A673 (cell line): Measurements from ENCODE around the gene FAM174B. TPM values are rescaled to one million over a fixed set of nuclear protein-coding genes. Genes with fewer than 3 reads are reported as not detected.

Experiments used
- BruUV-seq: library from RNA; stranded (reverse); fragments of 400-500 nt; replicated peaks from 2 replicates; lab custom pipeline; 2021; lab: Mats Ljungman, UMichigan
- CTCF ChIA-PET: fragments of 300-600 bp; sonication (Branson Sonifier 250); formaldehyde crosslinking; loops from one replicate; lab custom pipeline; 2022; ENCODE audit warnings: antibody characterized with exemption; lab: Charles Lee
- POLR2A ChIA-PET: fragments of 300-600 bp; sonication (Branson Sonifier 250); formaldehyde crosslinking; loops from one replicate; lab custom pipeline; 2022; ENCODE audit warnings: antibody characterized with exemption; ENCODE audit not compliant: low non-redundant PET; lab: Charles Lee
- DNase-seq: peaks from one replicate; pipeline ENCODE4 v3.0.0-alpha.2; 2015; ENCODE audit warnings: low spot score
- H3K27ac ChIP-seq: fragments of 200-600 bp; sonication (generic); 2 replicates; pipeline ENCODE4 v1.5.1; 2016; ENCODE audit warnings: mixed run types, low read depth, mild to moderate bottlenecking, mixed read lengths, antibody characterized with exemption, low read length; ENCODE audit not compliant: poor library complexity, severe bottlenecking
- H3K27me3 ChIP-seq: fragments of 200-600 bp; sonication (generic); replicated peaks from 2 replicates; pipeline ENCODE4 v1.6.1; 2017; ENCODE audit warnings: mixed run types, low read depth, mild to moderate bottlenecking, mixed read lengths, antibody characterized with exemption, low read length; ENCODE audit not compliant: insufficient read depth, poor library complexity
- H3K36me3 ChIP-seq: fragments of 200-600 bp; sonication (generic); 2 replicates; pipeline ENCODE4 v1.6.1; 2016; ENCODE audit warnings: mixed run types, mild to moderate bottlenecking, mixed read lengths, antibody characterized with exemption, low read length; ENCODE audit not compliant: insufficient read depth, poor library complexity, severe bottlenecking
- H3K4me1 ChIP-seq: fragments of 200-600 bp; sonication (generic); 2 replicates; pipeline ENCODE4 v1.6.1; 2017; ENCODE audit warnings: mixed run types, mild to moderate bottlenecking, mixed read lengths, antibody characterized with exemption, low read length; ENCODE audit not compliant: insufficient read depth, poor library complexity, severe bottlenecking
- H3K4me3 ChIP-seq: fragments of 200-600 bp; sonication (generic); 2 replicates; pipeline ENCODE4 v1.5.1; 2016; ENCODE audit warnings: low read depth, mixed run types, mild to moderate bottlenecking, mixed read lengths, low read length; ENCODE audit not compliant: poor library complexity, severe bottlenecking
- H3K9me3 ChIP-seq: fragments of 200-600 bp; sonication (generic); 2 replicates; pipeline ENCODE4 v1.6.1; 2016; ENCODE audit warnings: mixed run types, low read depth, mild to moderate bottlenecking, mixed read lengths, antibody characterized with exemption, low read length; ENCODE audit not compliant: poor library complexity, severe bottlenecking
- CTCF ChIP-seq: fragments of 300-800, 200-600 bp; sonication (generic); conservative IDR thresholded peaks from 2 replicates; pipeline ENCODE4 v1.5.1; 2017; ENCODE audit warnings: low read depth, mild to moderate bottlenecking, antibody characterized with exemption, low read length, moderate library complexity, mixed read lengths
- EZH2 ChIP-seq: fragments of 200-600 bp; sonication (generic); IDR thresholded peaks from 2 replicates; pipeline ENCODE4 v1.6.1; 2017; ENCODE audit warnings: borderline replicate concordance, low read depth, mild to moderate bottlenecking, mixed read lengths, antibody characterized with exemption, low read length; ENCODE audit not compliant: poor library complexity, severe bottlenecking
- intact Hi-C: fragments of 100-400 bp; cut with micrococcal nuclease; formaldehyde crosslinking; loops from one replicate; pipeline ENCODE4 v1.10.0; 2022; ENCODE audit not compliant: unreplicated experiment
- total RNA-seq: library from RNA; stranded (reverse); gene quantifications from 2 replicates; pipeline ENCODE4 v1.2.3, GENCODE V29; 2021

Gene FAM174B
- total RNA-seq, 1 experiment from 2014 or later, result 3.7 TPM

GRCh38 chr15:92596623-92597022 lies 59.0 kb downstream of the FAM174B start:
- Histone ChIP-seq H3K27me3 (peaks cover 21% of the 10 kb centered on the region), H3K27ac (no peak overlapping the region), H3K4me1 (no peaks in the 10 kb centered on the region), H3K36me3 (no peaks in the 10 kb centered on the region), H3K4me3 (no peak overlapping the region), H3K9me3 (no peaks in the 10 kb centered on the region)
- intact Hi-C loops, result no loop called here
- POLR2A ChIA-PET, result no interaction called here
- no peak for DNase-seq
- no TSS peak for BruUV-seq
- TF ChIP-seq CTCF, result no peak
- no peak for TF ChIP-seq EZH2
- CTCF ChIA-PET, result no interaction called here

- no peaks in the 10 kb centered on the region for H3K9me3 ChIP-seq
- ChIA-PET POLR2A (no interaction called here), CTCF (no interaction called here)
- no peaks in the 10 kb centered on the region for H3K4me1 ChIP-seq
- H3K27me3 ChIP-seq, result peaks cover 21% of the 10 kb centered on the region
- H3K4me3 ChIP-seq, result no peak overlapping the region
- no TSS peak for BruUV-seq
- intact Hi-C loops, result no loop called here
- TF ChIP-seq CTCF (no peak), EZH2 (no peak)
- DNase-seq, result no peak
- H3K36me3 ChIP-seq, result no peaks in the 10 kb centered on the region
- H3K27ac ChIP-seq, result no peak overlapping the region
Measured at GRCh38 chr15:92595506-92596381, 59.8 kb downstream of the FAM174B start.

GRCh38 chr15:92591275-92591674 lies 64.3 kb downstream of the FAM174B start:
- BruUV-seq, result no TSS peak

More at GRCh38 chr15:92591275-92591674, 64.3 kb downstream of the FAM174B start:
- CTCF ChIA-PET, result no interaction called here
- TF ChIP-seq EZH2, result no peak
- no peak for TF ChIP-seq CTCF
- Histone ChIP-seq H3K9me3 (no peaks in the 10 kb centered on the region), H3K27ac (no peak overlapping the region), H3K4me3 (no peak overlapping the region), H3K4me1 (no peaks in the 10 kb centered on the region), H3K36me3 (no peaks in the 10 kb centered on the region), H3K27me3 (peaks cover 21% of the 10 kb centered on the region)
- intact Hi-C loops, result no loop called here
- no peak for DNase-seq
- POLR2A ChIA-PET, result no interaction called here
